Activated CD8-positive, alpha-beta memory T cell treated with anti-CD3 and anti-CD28 coated beads for 36 hours (primary cell): ENCODE data around the gene PLGLB1. TPM values are rescaled to one million over a fixed set of nuclear protein-coding genes. Genes with fewer than 3 reads are reported as not detected.
"Not testable (repeated sequence)": the region's sequence is repeated elsewhere in the genome, so short reads cannot be mapped to it uniquely, and the experiment has no call there.

ENCODE experiments used
- CTCF ChIA-PET: fragments of 350-600 bp; sonication (Branson Sonifier 250); formaldehyde crosslinking; loops from one replicate; lab custom pipeline; 2021; ENCODE audit warnings: antibody characterized with exemption; lab: Charles Lee
- POLR2A ChIA-PET: fragments of 350-600 bp; sonication (Branson Sonifier 250); formaldehyde crosslinking; loops from one replicate; lab custom pipeline; 2021; ENCODE audit warnings: antibody characterized with exemption; lab: Charles Lee
- total RNA-seq, 2 experiments: library from RNA; stranded (reverse); gene quantifications; one replicate each; pipeline ENCODE4 v1.2.3, GENCODE V29; 2021

PLGLB1 gene
- total RNA-seq: 1 to 10 TPM; 2.0 to 3.1 TPM

DNA sequence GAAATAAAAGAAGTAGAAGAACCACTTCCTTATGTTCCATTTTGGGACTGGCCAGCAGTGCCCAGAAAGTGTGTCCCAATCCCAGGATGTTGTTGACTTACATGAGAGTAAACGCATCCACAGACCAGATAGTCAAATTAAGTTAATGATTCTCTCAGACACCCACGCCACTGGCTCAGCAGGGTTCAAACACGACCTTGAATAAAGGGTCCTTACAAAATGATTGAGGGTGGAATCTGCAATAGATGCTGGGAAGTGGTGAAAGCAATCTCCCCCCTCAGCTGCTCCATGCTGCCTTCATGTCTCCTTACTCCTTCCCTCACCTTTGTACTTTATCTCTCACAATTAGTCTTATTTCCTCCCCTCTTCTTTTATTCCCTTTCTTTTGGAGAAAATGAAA, at the start of gene PLGLB1:
TSS of gene PLGLB1 (minus strand) at position 101 of the 400 bp plus-strand sequence. CDS start at position 40, 61 bp downstream.
- CTCF ChIA-PET, POLR2A ChIA-PET: not testable (repeated sequence)

DNA sequence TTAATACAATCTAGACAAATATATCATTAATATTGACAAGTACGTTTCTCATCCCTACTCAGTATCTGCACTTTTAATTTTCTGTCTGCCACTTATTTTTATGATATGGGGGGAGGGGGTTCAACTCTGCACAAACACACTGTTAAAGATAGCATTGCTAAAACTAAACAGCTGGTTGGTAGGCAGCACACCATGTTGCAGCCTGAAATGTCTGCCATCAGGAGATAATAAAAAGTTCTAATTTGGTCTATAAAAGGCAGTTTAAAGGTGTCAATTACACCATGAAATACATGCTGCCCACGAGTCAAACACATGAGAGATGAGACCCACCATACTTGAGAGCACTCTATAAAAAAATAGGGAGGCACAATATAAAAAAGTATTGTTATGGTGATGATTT, 42.7 kb upstream of the PLGLB1 start:
- POLR2A ChIA-PET, CTCF ChIA-PET: not testable (repeated sequence)

DNA sequence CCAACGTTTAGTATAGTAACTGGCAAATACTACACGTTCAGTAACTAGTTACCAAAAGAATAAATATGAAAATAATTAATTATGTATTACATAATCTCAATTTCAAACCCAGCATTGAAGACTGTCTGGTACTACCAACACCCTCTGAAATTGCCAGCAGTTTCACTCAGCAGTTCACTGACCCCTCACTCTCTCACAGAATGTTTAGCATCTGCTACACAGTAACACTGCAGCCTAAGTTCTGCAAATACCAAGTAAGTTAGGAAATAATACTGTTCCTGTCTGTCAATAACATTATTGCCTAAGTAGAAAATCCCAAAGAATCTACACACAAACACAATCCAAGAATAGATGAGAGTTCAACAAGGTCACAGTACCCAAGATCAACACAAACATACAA, 41.8 kb upstream of the PLGLB1 start:
- CTCF ChIA-PET: not testable (repeated sequence)

DNA sequence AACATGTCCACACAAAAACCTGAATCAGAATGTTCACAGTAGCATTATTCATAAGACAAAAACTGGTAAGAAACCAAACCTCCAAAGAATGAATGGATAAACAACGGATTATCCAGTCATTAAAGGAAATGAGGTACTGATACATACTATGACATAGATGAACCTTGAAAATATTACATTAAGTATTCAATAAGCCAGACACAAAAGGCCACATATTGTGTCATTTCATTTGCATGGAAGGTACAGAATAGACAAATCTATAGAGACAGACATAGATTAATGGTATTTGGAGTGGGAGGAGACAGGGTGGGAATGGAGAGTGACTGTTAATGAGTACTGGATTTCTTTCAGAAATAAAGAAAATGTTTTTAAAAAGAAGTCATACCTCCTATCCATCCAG, 39.9 kb upstream of the PLGLB1 start:
- CTCF ChIA-PET, POLR2A ChIA-PET: not testable (repeated sequence)

More for the DNA sequence above, 41.8 kb upstream of the PLGLB1 start:
- POLR2A ChIA-PET: not testable (repeated sequence)

DNA sequence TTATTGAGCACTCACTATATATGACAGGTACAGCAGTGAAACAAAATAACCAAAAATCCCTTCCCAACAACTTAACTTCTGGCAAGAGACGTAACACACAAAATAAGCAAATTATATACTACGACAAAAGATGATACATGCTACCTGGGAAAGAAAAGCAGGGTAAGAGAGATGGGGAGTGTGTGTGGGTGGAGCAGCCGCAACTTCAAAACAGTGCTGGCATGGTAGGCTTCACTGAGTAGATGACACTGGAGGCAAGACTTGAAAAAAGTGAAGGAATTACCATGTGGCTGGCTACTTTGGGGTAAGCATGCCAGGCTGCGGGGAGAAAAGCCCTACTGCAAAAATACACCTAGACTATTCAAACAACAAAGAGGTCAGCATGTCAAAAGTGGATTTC, 36.0 kb upstream of the PLGLB1 start:
- CTCF ChIA-PET, POLR2A ChIA-PET: not testable (repeated sequence)

DNA sequence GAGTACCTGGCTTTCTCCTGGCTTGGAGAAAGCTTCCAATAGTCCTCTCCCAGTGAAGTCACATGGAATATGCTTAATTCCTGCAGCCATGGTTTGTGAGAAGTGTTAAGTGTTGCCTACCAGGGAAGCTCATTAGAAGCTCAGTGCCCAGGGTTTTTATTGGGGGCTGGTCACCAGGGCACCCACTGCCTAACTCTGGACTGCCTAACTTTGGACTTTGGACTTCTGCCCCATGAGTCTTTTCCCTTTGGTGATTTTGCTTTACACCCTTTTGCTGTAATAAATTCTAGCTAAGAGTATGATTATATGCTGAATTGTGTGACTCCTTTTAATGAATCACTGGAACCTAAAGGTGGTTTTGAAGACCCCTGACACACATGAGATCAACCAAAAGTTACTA, 35.2 kb upstream of the PLGLB1 start:
- CTCF ChIA-PET, POLR2A ChIA-PET: not testable (repeated sequence)

DNA sequence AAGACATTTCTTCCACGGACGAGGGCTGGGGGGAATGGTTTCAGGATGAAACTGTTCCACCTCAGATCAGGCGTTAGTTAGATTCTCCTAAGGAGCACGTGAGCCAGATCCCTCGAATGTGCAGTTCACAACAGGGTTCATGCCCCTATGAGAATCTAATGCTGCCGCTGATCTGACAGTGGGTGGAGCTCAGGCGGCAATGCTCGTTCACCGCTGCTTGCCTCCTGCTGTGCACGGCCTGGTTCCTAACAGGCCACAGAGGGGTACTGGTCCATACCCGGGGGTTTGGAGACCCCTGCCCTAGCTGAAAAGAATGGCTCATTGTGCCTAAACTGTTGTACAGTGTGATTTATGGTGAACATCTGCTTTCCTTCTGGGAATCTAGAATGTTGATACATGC, 34.8 kb upstream of the PLGLB1 start:
- CTCF ChIA-PET, POLR2A ChIA-PET: not testable (repeated sequence)

DNA sequence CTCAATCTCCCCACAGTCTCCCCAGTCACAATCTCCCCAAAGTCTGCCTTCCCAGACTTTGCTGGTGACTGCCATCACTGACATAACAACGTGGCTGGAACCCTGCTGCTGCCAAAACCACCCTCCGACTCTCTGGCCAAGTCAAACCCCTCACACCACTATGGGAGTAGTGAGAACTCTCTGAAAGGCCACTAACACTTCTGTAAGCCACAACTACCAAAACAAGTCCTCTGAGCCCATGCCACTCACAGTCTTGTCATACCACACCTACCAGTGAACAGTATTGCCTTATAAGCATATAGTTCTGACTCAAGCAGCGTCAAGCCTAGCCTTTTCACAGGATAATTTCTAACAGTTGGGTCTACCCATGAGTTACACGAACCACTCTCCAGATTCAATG, 32.7 kb upstream of the PLGLB1 start:
- POLR2A ChIA-PET, CTCF ChIA-PET: not testable (repeated sequence)

DNA sequence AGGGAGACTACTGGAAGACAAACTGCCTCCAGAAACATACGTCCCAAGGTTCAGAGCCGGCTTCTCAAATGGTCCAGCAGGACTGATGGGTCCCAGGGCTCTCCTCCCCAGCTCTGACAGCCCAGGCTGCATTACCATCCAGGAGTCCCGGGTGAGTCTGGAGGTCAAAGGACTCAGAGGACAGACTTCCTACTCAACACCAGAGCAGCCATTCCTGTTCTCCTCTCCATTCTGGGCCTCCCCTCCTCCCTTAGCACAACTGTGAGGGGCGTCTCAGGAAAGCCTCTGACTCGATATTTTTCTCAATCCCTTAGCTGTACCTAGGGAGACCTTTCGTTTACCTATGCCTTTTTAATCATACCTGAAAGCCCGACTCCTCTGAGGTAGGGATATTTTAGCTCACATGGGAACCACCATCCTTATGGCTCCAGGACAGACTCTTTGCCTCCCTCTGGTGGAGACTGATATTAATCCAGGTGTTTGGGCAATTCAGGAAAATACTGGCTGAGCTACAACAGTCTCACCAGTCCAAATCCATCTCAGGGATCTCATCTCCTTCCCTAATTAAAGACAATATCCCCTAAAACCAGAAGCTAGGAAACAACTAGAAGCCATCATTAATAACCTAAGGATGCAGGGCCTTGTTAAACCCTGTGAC, 19.8 kb upstream of the PLGLB1 start:
- CTCF ChIA-PET, POLR2A ChIA-PET: not testable (repeated sequence)

DNA sequence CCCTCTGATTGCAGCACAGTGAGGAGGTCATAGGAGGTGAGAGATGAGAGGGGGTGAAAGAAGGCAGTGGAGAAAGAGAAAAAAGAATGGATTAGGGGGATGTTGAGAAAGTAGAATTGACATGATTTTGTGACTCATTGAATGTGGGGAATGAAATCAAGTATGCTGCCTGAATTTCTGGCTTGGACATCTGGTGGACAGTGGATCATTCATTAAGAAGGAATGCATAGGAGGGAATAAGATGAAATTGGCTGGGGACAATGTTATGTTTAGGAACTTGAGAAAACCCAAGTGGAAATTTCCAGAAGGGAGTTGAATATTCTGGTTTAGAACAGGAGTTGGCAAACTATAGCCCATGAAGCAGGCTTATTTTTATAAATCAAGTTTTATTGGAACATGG, 7.0 kb upstream of the PLGLB1 start:
- CTCF ChIA-PET, POLR2A ChIA-PET: not testable (repeated sequence)

DNA sequence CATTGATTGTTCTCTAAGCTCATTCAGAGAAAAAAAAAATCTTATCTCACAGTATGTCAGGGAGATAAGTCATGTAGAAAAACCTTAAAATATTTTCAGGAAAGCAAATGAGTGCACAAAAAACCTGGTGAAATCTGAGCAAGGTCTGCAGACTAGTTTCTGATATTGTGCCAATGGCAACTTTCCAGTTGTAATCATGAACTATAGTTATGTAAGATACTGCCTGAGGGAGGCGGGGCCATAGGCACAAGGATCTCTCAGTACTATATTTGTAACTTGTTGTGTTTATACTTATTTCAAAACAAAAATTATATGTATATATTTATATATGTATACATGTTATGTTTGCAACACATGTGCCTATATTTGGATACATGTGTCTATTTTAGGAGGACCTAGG, 5.2 kb upstream of the PLGLB1 start:
- POLR2A ChIA-PET, CTCF ChIA-PET: not testable (repeated sequence)

DNA sequence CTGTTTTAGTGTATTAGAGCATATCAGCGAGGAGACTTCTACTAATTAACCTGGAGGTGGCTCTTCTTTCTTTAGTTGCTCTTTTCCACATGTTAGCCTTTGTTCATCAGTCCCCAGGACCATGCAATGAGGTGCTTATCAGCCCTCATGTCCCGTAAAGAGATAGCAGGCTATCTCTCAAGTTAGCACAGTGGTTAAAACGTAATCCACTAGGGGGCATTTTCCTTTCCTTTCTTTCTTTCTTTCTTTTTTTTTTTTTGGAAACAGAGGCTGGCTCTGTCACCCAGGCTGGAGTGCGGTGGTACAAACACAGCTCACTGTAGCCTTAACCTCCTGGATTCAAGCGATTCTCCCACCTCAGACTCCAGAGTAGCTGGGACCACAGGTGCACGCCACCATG, 4.3 kb upstream of the PLGLB1 start:
- POLR2A ChIA-PET, CTCF ChIA-PET: not testable (repeated sequence)

DNA sequence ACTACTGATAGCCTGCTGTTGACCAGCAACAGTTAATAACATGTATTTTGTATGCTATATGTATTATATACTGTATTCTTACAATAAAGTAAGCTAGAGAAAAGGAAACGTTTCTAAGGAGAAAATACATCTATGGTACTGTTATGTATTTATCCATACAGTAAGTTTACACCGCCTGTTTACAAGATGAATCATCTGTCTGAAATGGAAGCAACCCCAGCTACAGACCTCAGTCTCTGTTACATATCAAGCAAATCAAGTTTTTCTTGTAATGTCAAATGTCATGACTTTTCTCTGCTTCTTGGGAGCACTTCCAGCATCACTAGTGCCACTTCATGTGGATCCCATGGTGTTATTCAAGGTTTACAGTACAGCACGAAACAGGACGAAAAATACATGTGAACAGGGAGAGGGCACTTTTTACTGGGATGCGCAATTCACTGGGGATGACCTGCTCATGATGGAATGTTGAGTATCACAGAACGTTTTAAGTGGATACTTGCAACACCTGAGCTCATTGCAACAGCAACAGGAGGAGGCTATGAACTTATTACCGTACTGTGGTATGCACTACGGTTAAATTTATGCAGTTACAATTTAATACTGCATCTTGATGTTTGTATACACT, 2.5 kb upstream of the PLGLB1 start:
- POLR2A ChIA-PET, CTCF ChIA-PET: not testable (repeated sequence)

DNA sequence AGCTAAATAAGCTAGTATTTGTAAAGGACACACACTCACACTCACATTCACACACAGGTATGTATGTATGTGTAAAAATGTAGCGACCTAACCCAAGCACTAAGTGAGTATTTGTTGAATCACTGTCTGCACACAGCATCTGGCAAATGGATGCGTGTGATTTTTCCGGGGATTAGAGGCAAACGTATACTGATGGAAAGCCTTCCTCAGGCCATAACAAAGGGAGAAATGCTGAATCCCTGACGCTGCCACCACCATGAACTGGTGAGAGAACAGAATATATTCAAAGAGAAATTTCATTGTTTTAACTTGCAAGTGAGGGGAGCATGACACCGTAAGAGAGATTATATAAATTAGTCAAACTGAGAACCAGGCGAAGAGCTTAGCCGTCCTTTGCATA, 601 bp downstream of the PLGLB1 start:
- CTCF ChIA-PET, POLR2A ChIA-PET: not testable (repeated sequence)

DNA sequence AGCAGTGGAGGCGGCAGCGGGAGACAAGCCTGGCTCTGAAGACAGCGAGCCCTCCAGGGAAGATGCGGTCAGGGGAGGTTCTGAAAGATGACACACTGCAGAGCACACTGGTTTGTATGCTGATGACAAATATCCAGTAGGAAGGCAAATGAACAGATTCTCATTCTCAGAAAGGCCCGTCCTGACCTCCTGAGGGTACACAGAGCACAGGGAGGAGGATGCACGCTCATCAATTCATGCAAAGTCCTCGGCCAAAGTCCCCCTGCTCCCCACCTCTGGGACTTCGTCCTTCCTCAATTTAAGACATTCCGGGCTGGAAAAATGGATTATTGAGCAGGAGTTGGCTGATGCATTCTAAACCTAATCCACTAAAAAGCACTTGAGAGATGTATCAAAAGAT, 2.6 kb downstream of the PLGLB1 start:
- POLR2A ChIA-PET, CTCF ChIA-PET: not testable (repeated sequence)

DNA sequence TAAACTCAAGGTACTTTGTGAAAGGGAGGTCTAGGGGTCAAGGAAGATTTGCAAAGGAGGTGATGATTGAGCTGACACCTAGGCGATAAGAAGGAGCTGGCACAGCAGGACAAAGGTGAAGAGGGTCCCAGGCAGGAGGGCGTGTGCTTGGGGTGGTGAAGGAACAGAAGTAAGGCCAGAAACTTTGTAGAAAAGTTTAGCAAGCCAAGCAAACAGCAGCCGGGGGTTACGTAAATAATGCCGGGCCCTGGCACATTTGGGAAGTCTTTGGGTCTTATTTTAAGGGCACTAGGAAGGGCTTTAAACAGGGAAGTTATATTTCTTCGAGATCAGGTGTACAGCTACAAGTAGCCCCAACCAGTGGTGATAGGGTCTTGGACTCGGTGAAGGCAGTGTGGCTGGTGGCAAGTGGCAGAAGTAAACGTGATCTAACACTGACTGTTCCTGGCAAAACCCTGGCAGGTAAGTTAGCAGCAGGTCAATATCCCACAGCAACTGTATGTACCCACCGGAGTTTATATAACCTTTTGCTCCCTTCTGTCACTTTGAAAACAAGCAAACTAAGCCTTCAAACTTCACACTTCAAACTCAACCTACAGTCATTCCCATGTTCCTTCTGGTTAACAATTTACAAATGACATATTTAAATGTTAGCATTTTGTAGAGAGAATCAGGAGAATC, 7.0 kb downstream of the PLGLB1 start:
- CTCF ChIA-PET, POLR2A ChIA-PET: not testable (repeated sequence)

DNA sequence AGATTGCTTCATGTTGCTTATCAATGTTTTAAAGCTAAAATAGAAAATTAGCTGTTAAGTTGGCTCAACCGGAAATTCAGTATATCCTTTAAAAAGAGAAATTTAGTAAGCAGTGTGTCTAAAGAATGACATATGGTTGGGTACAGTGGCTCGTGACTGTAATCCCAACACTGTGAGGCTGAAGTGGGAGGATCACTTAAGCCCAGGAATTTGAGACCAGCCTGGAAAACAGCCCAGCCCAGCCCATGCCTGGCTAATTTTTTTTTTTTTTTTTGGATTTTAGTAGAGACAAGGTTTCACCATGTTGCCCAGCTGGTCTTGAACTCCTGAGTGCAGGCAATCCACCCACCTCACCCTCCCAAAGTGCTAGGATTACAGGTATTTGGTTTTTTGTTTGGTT, 17.2 kb downstream of the PLGLB1 start:
- CTCF ChIA-PET, POLR2A ChIA-PET: not testable (repeated sequence)
